DMS 273 treated with DMSO at 0.1 percent for 48 hours (cell line): Measurements from ENCODE around the gene ERF.
A peak's percentile ranks its signal among the peaks of the same experiment; 100 is the strongest.

Source experiments
- DNase-seq: peaks from one replicate; lab custom pipeline; 2025; lab: John Stamatoyannopoulos, UW

ERF gene

DNA sequence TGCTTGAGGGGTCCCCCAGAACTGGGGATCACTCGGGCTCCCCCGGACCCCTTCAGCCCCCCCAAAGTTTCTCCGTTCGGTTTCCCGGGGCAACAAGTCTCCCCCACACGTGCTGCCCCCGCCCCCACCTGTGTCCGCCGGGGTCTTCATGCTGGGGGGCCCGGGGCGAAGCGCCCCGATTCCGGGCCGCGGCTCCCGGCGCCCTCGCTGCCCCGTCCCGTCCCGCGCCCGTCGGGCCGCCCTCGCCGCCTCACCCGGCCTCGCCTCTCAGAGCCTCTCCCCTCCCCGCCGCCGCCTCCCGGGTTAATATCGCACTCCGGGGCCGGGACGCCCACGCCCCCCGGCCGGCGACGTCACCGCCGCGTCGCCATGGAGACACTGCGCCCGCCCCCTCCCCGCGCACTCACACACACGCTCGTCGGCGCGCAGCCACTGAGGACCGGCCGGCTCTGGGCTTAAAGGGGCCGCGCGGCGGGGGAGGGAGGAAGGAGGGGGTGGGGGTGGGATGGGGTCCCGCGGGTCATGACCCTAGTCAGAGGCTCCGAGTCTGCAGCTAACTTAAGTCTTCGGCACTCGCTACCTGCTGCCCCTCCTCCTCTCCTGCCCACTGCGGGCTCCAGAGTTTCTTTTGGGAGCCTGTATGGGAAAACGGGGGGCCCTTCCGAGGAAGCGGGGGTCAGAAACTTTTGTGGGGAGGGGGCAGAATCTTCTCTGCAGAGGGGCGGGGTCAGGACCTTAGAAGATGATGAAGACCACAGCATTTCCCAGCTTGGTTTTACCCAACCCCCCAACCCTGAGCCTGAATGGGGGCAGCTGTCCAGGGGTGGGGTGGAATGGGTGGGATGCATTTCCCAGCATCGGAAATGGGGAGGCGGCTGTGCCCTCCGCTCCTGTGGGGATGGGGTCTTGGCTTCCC is at the start of gene ERF:
TSS of gene ERF (minus strand) at position 279 of the 916 bp plus-strand sequence. CDS start at position 150, 129 bp downstream.
- peak; percentile 62 for DNase-seq

DNA sequence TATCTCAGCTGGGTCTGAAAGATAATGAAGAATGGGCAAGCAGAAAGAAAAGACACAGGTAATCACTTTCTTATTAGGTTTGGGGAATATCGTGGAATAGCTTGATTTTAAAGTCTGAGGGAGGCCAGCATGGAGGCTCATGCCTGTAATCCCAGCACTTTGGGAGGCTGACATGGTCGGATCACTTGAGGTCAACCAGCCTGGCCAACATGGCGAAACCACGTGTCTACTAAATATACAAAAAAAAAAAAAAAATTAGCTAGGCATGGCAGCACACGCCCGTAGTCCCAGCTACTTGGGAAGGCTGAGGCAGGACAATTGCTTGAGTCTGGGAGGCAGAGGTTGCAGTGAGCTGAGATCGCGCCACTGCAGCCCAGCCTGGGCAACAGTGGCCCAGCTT is 48.9 kb upstream of the ERF start:
- no peak for DNase-seq

DNA sequence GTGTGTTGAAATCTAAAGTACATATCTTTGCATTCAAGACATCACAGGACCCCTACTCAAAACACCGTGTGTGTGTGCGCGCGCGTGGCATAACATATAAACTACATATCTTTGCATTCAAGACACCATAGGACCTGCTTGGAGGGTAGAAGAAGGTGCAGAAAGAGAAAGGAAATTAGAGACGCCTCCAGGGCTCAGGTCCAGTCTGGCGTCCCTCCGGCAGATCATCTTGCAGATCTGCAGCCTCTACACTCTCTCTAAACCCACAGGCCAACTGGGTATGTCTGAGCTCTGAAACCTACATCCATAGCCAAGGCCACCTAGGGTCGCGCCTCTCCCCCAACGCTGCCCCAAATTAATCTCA is 48.2 kb upstream of the ERF start:
- DNase-seq: no peak

DNA sequence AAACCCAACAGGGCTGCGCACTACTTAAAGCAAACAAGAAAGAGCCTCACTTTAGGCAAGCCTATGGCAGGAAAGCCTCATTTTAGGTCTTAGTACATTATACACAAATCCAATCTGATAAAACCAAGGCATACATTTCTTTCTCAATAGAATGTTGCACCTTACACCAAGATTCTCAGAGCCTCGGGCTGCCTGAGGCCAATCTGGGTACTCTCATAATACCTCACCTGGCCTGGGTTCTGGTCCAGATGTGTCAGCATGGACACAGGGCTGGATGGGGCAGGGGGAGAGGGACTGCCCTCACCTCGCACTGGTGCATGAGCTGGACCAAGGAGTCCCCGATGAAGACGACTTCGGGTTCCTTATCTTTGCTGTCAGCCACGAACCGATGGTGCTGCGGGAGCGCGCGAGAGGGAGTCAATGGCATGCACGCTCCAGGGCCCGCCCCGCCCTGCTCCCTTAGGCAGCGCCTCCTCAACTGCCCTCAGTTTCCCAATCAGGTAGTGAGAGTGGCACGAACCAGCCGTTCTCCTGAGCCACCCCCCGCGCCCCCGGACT is 46.8 kb upstream of the ERF start, which contains the start of gene PRR19:
TSS of gene PRR19 (plus strand) at position 487 of the 558 bp plus-strand sequence. CDS start 7,453 bp downstream, outside the sequence.
- no peak for DNase-seq

DNA sequence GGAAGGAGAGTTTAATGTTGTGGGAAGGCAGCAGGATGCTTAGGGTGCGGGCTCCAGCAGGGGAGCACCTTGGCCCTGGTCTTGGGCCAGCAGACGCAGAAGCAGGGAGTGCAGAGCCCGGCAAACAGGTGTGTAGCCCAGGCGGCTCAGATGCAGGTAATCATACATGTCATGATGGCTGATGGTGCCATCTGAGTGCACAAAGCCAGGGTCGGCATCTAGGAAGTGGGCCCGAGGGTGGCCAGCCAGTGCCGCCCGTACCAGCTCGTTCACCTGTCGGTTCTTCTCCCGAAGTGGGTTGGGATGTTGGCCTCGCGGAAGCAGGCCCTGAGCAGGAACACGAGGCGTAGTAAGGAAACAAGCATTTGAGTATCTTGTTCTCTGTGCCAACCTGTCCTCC is 42.1 kb upstream of the ERF start:
- no peak for DNase-seq

DNA sequence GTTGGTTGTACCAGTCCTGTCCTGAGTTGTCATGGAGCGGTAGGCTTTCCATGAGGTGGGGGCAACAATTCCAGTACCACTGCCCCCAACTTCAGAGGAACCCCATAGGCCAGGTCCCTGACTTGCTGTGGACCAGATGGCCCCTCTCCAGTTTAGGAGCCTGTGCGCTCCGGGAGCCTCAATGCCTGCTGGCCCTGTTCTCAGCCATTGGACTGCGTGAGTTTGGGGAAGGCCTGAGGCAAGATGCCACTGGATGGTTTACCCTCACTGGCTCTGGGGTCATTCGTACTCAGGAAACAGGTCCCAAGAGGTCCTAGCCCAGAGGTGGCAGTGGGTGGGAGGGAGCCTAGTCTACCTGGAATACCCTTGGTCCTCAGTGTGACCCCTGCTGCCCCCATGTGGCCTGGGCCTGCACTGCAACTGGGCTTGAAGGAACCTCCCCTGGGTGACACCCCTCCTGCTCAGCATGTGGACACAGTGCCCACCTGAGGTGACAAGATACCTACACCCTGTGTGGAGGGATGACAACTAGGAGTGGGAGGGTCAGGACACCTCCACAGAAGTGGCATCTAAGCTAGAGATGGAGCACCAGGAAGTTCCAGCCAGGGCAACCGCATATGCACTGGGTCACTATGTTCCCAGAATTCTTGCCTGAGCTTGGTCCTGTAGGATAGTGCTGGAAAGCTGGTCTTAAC is 41.0 kb upstream of the ERF start:
- DNase-seq: no peak

DNA sequence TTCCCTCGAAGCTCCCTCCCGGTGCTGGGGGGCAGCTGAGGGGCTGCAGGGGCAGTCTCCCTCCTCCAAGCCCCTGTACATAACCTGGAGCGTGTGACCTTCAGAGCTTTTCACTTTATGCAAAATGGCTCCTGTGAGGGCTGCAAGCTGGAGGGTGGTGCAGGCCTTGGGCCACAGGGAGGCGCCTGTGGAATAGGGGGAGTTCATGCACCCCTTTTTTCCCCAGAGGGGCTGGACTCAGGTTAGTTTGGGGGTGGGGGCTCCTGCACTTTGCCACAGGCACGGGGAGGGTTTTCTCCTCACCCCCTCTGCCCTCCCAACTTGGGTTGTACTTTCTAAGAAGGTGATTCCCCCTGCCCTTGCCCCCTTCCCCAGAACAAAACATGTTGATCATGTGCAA is 40.4 kb upstream of the ERF start:
- DNase-seq: no peak

DNA sequence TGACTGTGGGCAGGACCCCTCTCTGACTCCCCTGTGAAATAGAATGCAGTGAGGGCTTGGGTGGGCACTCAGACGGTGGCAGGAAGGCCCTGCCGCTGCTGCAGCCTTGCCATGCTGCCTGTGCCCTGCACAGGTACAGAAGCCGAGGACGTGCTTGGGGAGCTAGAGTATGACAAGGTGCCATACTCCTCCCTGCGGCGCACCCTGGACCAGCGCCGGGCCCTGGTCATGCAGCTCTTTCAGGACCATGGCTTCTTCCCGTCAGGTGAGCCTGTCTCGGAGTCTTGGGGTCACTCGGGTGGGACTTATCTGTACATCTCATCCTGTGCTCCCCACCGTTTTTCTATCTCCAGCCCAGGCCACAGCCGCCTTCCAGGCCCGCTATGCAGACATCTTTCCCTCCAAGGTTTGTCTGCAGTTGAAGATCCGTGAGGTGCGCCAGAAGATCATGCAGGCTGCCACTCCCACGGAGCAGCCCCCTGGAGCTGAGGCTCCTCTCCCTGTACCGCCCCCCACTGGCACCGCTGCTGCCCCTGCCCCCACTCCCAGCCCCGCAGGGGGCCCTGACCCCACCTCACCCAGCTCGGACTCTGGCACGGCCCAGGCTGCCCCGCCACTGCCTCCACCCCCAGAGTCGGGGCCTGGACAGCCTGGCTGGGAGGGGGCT is 39.7 kb upstream of the ERF start:
- DNase-seq: no peak

DNA sequence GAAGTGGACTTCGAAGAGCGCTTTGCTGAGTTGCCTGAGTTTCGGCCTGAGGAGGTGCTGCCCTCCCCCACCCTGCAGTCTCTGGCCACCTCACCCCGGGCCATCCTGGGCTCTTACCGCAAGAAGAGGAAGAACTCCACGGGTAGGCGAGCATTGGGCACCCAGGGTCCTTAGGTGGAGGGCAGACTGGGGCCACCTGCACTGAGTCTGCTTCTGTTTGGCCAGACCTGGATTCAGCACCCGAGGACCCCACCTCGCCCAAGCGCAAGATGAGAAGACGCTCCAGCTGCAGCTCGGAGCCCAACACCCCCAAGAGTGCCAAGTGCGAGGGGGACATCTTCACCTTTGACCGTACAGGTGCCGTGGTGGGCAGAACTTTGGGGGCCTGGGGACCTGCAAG is 39.0 kb upstream of the ERF start:
- DNase-seq: no peak

DNA sequence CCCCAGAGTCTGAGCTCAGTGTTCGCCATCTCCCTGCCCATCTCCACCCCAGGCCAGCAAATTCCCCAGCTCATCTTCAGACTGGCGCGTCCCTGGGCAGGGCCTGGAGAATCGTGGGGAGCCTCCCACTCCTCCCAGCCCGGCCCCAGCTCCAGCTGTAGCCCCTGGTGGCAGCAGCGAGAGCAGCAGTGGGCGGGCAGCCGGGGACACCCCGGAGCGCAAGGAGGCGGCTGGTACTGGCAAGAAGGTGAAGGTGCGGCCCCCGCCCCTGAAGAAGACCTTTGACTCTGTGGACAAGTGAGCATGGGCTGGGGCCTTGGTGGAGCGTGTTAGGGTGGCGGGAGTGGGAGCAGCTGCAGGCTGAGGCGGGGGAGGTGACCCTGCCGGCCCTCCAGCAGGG is 38.6 kb upstream of the ERF start:
- DNase-seq: no peak

DNA sequence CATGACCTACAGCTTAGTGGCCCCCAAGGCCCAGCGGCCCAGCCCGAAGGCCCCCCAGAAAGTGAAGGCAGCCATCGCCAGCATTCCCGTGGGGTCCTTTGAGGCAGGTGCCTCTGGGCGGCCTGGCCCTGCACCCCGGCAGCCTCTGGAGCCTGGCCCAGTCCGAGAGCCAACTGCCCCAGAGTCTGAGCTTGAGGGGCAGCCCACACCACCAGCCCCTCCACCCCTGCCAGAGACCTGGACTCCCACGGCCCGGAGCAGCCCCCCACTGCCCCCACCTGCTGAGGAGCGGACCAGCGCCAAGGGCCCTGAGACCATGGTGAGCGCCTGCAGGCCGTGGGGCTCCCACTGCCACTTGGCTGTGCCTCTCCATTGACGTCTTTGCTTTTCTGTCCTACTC is 38.0 kb upstream of the ERF start:
- no peak for DNase-seq

DNA sequence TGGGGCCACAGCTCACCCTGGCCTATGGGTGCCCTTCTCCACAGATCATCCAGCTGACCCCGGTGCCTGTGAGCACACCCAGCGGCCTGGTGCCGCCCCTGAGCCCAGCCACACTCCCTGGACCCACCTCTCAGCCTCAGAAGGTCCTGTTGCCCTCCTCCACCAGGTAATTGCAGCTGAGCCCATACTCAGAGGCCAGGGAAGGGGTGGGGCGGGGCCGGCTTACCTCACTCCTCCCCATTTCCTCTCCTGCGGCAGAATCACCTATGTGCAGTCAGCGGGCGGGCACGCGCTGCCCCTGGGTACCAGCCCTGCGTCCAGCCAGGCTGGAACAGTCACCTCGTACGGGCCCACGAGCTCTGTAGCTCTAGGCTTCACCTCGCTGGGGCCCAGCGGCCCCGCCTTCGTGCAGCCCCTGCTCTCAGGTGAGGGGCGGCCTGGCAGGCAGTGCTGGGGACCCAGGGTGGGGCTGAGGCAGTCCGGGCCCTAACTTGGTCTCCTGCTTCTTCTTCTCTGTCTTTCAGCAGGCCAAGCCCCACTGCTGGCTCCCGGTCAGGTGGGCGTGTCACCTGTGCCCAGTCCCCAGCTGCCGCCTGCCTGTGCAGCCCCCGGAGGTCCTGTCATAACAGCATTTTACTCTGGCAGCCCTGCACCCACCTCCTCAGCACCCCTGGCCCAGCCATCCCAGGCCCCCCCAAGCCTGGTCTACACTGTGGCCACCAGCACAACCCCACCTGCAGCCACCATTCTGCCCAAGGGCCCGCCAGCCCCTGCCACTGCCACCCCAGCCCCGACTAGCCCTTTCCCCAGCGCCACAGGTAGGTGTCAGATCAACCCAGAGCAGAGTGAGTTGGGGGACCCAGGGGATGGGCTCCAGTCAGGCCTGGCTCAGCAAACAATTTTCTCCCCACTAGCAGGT is 37.4 kb upstream of the ERF start:
- DNase-seq: no peak

DNA sequence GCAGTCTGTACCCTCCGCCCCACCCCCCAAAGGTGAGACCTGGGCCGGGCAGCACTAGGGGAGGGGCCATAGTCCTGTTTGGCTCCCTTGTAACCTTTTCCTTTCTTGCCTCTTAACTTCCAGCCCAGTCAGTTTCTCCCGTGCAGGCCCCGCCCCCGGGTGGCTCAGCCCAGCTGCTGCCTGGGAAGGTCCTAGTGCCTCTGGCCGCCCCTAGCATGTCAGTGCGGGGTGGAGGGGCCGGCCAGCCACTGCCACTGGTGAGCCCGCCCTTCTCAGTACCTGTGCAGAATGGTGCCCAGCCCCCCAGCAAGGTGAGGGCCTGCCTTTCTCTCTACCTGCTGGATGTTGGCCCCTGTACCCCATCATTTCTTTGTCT is 36.5 kb upstream of the ERF start:
- DNase-seq: no peak

DNA sequence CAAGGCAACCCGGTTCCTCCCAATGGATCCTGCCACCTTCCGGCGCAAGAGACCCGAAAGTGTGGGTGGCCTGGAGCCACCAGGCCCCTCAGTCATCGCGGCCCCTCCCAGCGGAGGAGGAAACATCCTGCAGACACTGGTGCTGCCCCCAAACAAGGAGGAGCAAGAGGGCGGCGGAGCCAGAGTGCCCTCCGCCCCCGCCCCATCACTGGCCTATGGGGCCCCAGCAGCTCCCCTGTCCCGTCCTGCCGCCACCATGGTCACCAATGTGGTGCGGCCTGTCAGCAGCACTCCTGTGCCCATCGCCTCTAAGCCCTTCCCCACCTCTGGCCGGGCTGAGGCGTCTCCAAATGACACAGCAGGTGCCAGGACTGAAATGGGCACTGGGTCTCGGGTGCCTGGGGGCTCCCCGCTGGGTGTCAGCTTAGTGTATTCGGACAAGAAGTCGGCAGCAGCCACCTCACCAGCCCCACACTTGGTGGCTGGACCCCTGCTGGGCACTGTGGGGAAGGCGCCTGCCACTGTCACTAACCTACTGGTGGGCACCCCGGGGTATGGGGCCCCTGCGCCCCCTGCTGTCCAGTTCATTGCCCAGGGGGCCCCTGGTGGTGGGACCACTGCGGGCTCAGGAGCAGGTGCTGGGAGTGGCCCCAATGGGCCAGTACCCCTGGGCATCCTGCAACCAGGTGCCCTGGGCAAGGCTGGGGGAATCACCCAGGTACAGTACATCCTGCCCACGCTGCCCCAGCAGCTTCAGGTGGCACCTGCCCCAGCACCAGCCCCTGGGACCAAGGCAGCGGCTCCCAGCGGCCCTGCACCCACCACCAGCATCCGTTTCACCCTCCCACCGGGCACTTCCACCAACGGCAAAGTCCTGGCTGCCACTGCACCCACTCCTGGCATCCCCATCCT is 35.9 kb upstream of the ERF start:
- DNase-seq: no peak

DNA sequence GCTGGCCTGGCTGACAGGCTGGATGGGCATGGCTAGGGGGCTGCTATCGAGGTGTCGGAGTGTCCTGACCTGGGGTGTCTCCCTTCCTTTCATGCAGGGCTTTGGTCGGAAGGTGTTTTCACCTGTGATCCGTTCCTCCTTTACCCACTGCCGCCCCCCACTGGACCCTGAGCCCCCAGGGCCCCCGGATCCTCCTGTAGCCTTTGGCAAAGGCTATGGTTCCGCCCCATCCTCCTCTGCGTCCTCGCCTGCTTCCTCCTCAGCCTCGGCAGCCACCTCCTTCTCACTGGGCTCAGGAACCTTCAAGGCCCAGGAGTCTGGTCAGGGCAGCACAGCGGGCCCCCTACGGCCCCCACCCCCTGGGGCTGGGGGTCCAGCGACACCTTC is 35.2 kb upstream of the ERF start:
- DNase-seq: no peak

DNA sequence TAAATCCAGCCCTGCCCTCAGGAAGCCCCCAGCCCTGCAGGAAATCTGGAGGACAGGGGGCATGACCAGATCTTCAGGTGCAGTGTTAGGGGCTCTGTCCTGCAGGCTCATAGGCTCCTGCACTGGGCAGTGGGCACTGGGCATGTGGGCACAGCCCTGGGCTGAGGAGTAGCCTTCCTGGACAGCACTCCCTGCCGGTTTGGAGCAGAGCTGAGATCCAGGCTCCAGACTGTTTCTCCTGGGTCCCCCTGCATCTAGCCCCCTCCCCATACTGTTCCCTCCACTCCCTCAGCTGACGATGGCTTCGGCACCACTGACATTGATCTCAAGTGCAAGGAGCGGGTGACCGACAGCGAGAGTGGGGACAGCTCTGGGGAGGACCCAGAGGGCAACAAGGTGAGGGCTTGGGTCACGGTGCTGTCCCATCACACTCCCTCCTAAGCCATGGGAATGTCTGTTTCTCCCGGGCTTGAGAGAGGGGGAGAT is 34.7 kb upstream of the ERF start:
- DNase-seq: no peak

DNA sequence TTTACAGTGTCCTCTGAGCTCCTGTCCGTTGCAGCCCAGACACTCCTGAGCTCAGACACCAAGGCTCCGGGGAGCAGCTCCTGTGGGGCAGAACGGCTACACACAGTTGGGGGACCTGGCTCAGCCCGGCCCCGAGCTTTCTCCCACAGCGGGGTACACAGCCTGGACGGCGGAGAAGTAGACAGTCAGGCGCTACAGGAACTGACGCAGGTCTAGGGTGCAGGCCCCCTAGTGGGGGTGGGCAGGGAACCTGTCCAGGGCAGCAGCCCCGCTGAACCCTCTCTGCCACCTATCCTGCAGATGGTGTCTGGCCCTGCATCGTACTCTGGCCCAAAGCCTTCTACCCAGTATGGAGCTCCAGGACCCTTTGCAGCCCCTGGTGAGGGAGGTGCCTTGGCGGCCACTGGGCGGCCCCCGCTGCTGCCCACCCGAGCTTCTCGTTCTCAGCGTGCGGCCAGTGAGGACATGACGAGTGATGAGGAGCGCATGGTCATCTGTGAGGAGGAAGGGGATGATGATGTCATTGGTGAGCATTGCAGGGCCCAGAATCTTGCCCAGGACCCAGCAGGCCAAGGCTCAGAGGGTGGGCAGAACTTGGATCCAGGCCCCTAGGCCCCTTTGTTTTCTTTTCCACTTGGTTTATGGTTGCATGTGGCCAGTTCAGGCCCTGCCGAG is 34.1 kb upstream of the ERF start:
- DNase-seq: no peak

DNA sequence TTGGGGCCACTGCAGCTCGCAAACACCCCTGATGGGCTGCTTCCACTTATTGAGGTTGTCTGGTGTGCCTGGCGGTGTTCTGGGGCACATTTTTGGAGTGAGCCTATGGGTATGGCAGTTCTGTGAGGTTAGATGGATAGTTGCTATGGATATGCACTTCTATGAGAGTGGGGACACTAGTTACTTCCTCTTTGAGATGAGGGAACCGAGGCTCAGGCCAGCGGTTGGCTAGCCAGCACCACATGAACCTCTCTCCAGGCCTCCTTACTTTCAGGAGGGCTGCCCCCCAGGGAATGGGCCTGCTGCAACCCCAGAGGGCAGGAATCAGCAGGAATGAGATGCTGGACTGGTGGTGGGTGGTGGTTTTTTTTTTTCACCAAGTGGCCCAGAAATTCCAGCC is 33.5 kb upstream of the ERF start:
- DNase-seq: no peak

DNA sequence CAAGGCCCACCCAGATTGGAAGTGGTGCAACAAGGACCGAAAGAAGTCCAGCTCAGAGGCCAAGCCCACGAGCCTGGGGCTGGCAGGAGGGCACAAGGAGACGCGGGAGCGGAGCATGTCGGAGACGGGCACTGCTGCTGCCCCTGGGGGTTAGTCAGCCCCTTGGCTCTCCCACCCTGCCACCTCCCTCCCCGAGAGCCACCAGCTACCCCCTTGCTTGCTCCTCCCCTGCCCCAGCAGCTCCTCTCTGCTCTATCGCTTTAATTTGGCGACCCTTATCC is 32.8 kb upstream of the ERF start:
- DNase-seq: no peak
